ENCODE results near the gene POLD4. TPM values are rescaled to one million over a fixed set of nuclear protein-coding genes. Genes with fewer than 3 reads are reported as not detected.

Gene POLD4
- total and polyA plus RNA-seq, 2 of the 13 experiments (the other 11 are each of a cell fraction or from before 2014, with no cell fraction given), result 10.5 to 27.4 TPM

- TF ChIP-seq PCBP2 (optimal IDR thresholded peaks at IDR 0.05; ENCODE audit: low read depth, low read length, poor library complexity, severe bottlenecking) (no peak), ZNF564 (CRISPR knock-in tag; IDR thresholded peaks at IDR 0.05) (no peak), THAP11 (CRISPR knock-in tag; IDR thresholded peaks at IDR 0.05) (no peak), REPIN1 (CRISPR knock-in tag; IDR thresholded peaks at IDR 0.05; ENCODE audit: borderline replicate concordance, low read depth) (0 out of 2 replicates have a peak, but pooled peaks have one; percentile 17), TOPORS (CRISPR knock-in tag; IDR thresholded peaks at IDR 0.05) (no peak), IRF1 (CRISPR knock-in tag; IDR thresholded peaks at IDR 0.05; ENCODE audit: low read depth) (no peak), DDIT3 (CRISPR knock-in tag; IDR thresholded peaks at IDR 0.05) (no peak), HOXA3 (CRISPR knock-in tag; IDR thresholded peaks at IDR 0.05) (no peak), ZNF17 (CRISPR knock-in tag; IDR thresholded peaks at IDR 0.05) (no peak), ARID2 (CRISPR knock-in tag; IDR thresholded peaks at IDR 0.05; ENCODE audit: borderline replicate concordance) (0 out of 2 replicates have a peak, but pooled peaks have one; percentile 47), ZNF770 (CRISPR knock-in tag; IDR thresholded peaks at IDR 0.05) (no peak), ZUFSP (CRISPR knock-in tag; IDR thresholded peaks at IDR 0.05; ENCODE audit: borderline replicate concordance) (no peak), HNRNPL (IDR thresholded peaks at IDR 0.05; ENCODE audit: low read depth, low read length) (no peak), ZNF101 (CRISPR knock-in tag; IDR thresholded peaks at IDR 0.05; ENCODE audit: borderline replicate concordance, low read depth) (no peak), NR2F6 (IDR thresholded peaks at IDR 0.05) (no peak), NR2F6 (CRISPR knock-in tag; IDR thresholded peaks at IDR 0.05) (no peak), TBL1XR1 (IDR thresholded peaks at IDR 0.05; ENCODE audit: borderline replicate concordance, low read length, partially characterized antibody) (no peak), ARNTL (CRISPR knock-in tag; IDR thresholded peaks at IDR 0.05) (no peak), ZNF619 (CRISPR knock-in tag; IDR thresholded peaks at IDR 0.05) (0 out of 2 replicates have a peak, but pooled peaks have one; percentile 40), IRF9 (CRISPR knock-in tag; IDR thresholded peaks at IDR 0.05; ENCODE audit: borderline replicate concordance) (0 out of 2 replicates have a peak, but pooled peaks have one; percentile 24)
- TF ChIP-seq, protein P1, sequence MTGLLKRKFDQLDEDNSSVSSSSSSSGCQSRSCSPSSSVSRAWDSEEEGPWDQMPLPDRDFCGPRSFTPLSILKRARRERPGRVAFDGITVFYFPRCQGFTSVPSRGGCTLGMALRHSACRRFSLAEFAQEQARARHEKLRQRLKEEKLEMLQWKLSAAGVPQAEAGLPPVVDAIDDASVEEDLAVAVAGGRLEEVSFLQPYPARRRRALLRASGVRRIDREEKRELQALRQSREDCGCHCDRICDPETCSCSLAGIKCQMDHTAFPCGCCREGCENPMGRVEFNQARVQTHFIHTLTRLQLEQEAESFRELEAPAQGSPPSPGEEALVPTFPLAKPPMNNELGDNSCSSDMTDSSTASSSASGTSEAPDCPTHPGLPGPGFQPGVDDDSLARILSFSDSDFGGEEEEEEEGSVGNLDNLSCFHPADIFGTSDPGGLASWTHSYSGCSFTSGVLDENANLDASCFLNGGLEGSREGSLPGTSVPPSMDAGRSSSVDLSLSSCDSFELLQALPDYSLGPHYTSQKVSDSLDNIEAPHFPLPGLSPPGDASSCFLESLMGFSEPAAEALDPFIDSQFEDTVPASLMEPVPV (CRISPR knock-in tag; IDR thresholded peaks at IDR 0.05), result peak; percentile 50
These were observed 47.7 kb upstream of the POLD4 start (continued) for GRCh38 chr11:67400942-67401494.
